PC-9 (cell line): Measurements from ENCODE around the gene NCKIPSD. TPM values are rescaled to one million over a fixed set of nuclear protein-coding genes. Genes with fewer than 3 reads are reported as not detected.

Experiments used
- BruUV-seq: library from RNA; stranded (reverse); fragments of 400-500 nt; replicated peaks from 2 replicates; lab custom pipeline; 2021; lab: Mats Ljungman, UMichigan
- CTCF ChIA-PET: fragments of 300-600 bp; sonication (Branson Sonifier 250); formaldehyde crosslinking; loops from one replicate; lab custom pipeline; 2022; ENCODE audit warnings: antibody characterized with exemption; lab: Charles Lee
- POLR2A ChIA-PET: fragments of 300-600 bp; sonication (Branson Sonifier 250); formaldehyde crosslinking; loops from one replicate; lab custom pipeline; 2022; ENCODE audit warnings: antibody characterized with exemption; ENCODE audit not compliant: unreplicated experiment; lab: Charles Lee
- DNase-seq, 2 experiments: peaks; one replicate each; pipeline versions ENCODE4 v3.0.0 to v3.0.0-alpha.2; 2015 to 2022; ENCODE audit warnings: mixed read lengths in 1 of 2
- H2AFZ ChIP-seq: fragments of 200-600 bp; sonication (generic); 2 replicates; pipeline ENCODE4 v1.8.1; 2017; ENCODE audit warnings: antibody characterized with exemption
- H3F3A ChIP-seq: fragments of 200-600 bp; sonication (generic); 2 replicates; pipeline ENCODE4 v1.8.1; 2017; ENCODE audit warnings: antibody characterized with exemption, mild to moderate bottlenecking, low read depth; ENCODE audit not compliant: insufficient read depth
- H3K27ac ChIP-seq: fragments of 200-600 bp; sonication (generic); 2 replicates; pipeline ENCODE4 v1.6.1; 2016; ENCODE audit warnings: mixed run types
- H3K27me3 ChIP-seq: fragments of 200-600 bp; sonication (generic); 2 replicates; pipeline ENCODE4 v1.6.1; 2016; ENCODE audit warnings: low read depth, mixed run types; ENCODE audit not compliant: insufficient read depth
- H3K36me3 ChIP-seq: fragments of 200-600 bp; sonication (generic); 2 replicates; pipeline ENCODE4 v1.6.1; 2016; ENCODE audit warnings: low read depth, mixed run types
- H3K4me1 ChIP-seq: fragments of 200-600 bp; sonication (generic); replicated peaks from 2 replicates; pipeline ENCODE4 v1.6.1; 2016; ENCODE audit warnings: mixed run types; ENCODE audit not compliant: insufficient read depth
- H3K4me2 ChIP-seq: fragments of 200-600 bp; sonication (generic); 2 replicates; pipeline ENCODE4 v1.6.1; 2017; ENCODE audit warnings: mixed run types
- H3K4me3 ChIP-seq: fragments of 200-600 bp; sonication (generic); 2 replicates; pipeline ENCODE4 v1.6.1; 2016; ENCODE audit warnings: mixed run types
- H3K79me2 ChIP-seq: fragments of 200-600 bp; sonication (generic); 2 replicates; pipeline ENCODE4 v1.6.1; 2017; ENCODE audit warnings: low read depth, mixed run types
- H3K9me2 ChIP-seq: fragments of 200-600 bp; sonication (generic); 2 replicates; pipeline ENCODE4 v1.8.1; 2017; ENCODE audit warnings: mild to moderate bottlenecking; ENCODE audit not compliant: insufficient read depth
- H3K9me3 ChIP-seq: fragments of 200-600 bp; sonication (generic); 2 replicates; pipeline ENCODE4 v1.8.1; 2016; ENCODE audit warnings: low read depth; ENCODE audit not compliant: insufficient read depth
- H4K20me1 ChIP-seq: fragments of 200-600 bp; sonication (generic); 2 replicates; pipeline ENCODE4 v1.8.1; 2017; ENCODE audit not compliant: insufficient read depth
- EZH2 ChIP-seq: fragments of 200-600 bp; sonication (generic); IDR thresholded peaks from 2 replicates; pipeline ENCODE4 v1.8.0; 2017; ENCODE audit warnings: antibody characterized with exemption, low read depth
- intact Hi-C: fragments of 100-400 bp; cut with micrococcal nuclease; formaldehyde crosslinking; loops from one replicate; pipeline ENCODE4 v1.10.0; 2022; ENCODE audit not compliant: unreplicated experiment
- total RNA-seq: library from RNA; stranded (reverse); gene quantifications from 2 replicates; pipeline ENCODE4 v1.2.3, GENCODE V29; 2021
- TF ChIP-seq, protein P1 (sequence below): fragments of 200-600 bp; sonication (generic); conservative IDR thresholded peaks from 2 replicates; pipeline ENCODE4 v1.6.1; 2017; ENCODE audit warnings: mixed run types, antibody characterized with exemption, mild to moderate bottlenecking, moderate library complexity

The NCKIPSD gene
- total RNA-seq, 1 experiment from 2014 or later, result 53.3 TPM

DNA sequence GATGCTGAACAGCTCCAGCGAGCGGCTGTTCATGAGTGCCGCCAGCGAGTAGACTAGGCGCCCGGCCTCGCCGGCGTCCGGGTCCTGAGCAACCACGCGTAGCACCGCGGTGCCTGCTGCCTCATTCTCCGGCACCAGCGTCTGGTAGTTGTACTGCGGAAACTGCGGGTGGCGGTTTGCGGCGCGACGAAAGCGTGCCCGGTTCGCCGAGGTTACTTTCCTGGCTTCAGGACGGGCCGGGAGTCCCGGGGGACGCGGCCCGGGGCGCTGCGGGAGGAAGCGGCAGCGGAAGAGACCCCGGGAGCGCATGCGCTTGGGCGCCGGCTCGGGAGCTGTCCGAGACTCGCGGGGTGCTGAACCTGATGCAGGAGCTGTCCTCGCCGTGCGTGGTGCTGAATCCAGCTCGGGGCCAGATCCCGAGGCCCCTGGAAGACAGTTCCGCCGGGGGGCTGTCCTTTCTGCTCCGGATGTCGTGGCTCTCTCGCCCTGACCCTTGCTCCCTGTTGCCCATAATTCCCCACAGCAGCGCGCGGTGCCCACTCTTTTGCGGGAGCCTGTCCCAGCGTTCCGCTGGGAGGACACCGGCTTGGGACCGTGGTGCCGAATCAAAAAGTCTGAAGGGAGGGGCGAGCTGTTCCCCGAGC lies 24.1 kb downstream of the NCKIPSD start:
- Histone ChIP-seq H3K4me3 (no peak overlapping the region), H4K20me1 (no peaks in the 10 kb centered on the region), H2AFZ (no peak overlapping the region), H3K36me3 (no peaks in the 10 kb centered on the region), H3F3A (peaks cover 10% of the 10 kb centered on the region; the same call in 1 of the 2 replicates), H3K4me1 (0 out of 2 replicates have a peak, but pooled peaks cover 4% of the 10 kb centered on the region), H3K27me3 (no peaks in the 10 kb centered on the region), H3K27ac (no peak overlapping the region), H3K4me2 (no peak overlapping the region), H3K9me3 (no peaks in the 10 kb centered on the region; the same call in 1 of the 2 replicates), H3K9me2 (no peaks in the 10 kb centered on the region), H3K79me2 (no peaks in the 10 kb centered on the region)
- intact Hi-C loops, result loop anchor here (5.0 kb wide), 2 partner anchors 64 to 219 kb away; partner anchors contain the start of genes CCDC51, COL7A1 and TMA7
- DNase-seq, result peak in 1 of 2 experiments; percentile 41
- ChIA-PET CTCF (interaction anchor here (0.6 kb wide), 2 partner anchors 106 to 225 kb away, joined by 3 read pairs; no protein-coding TSS in a partner anchor), POLR2A (interaction anchor here (0.6 kb wide), 1 partner anchor 30 kb away, joined by 4 read pairs; no protein-coding TSS in a partner anchor)
- TF ChIP-seq, protein P1, sequence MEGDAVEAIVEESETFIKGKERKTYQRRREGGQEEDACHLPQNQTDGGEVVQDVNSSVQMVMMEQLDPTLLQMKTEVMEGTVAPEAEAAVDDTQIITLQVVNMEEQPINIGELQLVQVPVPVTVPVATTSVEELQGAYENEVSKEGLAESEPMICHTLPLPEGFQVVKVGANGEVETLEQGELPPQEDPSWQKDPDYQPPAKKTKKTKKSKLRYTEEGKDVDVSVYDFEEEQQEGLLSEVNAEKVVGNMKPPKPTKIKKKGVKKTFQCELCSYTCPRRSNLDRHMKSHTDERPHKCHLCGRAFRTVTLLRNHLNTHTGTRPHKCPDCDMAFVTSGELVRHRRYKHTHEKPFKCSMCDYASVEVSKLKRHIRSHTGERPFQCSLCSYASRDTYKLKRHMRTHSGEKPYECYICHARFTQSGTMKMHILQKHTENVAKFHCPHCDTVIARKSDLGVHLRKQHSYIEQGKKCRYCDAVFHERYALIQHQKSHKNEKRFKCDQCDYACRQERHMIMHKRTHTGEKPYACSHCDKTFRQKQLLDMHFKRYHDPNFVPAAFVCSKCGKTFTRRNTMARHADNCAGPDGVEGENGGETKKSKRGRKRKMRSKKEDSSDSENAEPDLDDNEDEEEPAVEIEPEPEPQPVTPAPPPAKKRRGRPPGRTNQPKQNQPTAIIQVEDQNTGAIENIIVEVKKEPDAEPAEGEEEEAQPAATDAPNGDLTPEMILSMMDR, result no peak
- no TSS peak for BruUV-seq

DNA sequence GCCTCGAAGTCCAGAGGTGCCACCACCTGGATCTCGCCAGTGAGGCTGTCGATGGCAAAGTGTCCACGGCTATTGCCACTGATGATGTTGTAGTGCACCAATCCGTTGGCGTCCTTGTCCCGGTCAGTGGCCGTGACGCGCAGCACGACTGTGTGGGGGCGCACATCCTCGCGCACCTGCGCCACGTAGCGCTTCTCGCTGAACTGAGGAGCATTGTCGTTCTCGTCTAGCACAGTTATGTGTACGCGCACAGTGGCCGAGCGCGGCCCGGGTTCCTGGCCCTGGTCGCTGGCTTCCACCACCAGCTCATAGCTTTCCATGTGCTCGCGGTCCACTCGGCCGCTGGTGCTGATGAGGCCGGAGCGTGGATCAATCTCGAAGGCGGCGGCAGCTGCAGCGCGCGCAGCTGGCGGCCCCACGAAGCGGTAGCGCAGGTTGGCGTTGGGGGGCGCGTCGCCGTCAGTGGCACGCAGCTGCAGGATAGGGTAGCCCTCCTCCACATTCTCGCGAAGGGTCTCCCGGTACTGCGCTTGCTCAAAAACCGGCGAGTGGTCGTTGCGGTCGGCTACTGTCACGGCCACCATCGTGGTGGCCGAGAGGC lies 24.8 kb downstream of the NCKIPSD start:
- TF ChIP-seq, protein P1, result no peak
- no peak for TF ChIP-seq EZH2
- Histone ChIP-seq H3K9me2 (no peaks in the 10 kb centered on the region), H3K9me3 (no peaks in the 10 kb centered on the region; the same call in 1 of the 2 replicates), H3K27ac (no peak overlapping the region), H3K4me3 (no peak overlapping the region), H3K27me3 (no peaks in the 10 kb centered on the region), H3F3A (peaks cover 10% of the 10 kb centered on the region; the same call in 1 of the 2 replicates), H3K4me2 (no peak overlapping the region), H3K36me3 (no peaks in the 10 kb centered on the region), H4K20me1 (no peaks in the 10 kb centered on the region), H3K4me1 (0 out of 2 replicates have a peak, but pooled peaks cover 4% of the 10 kb centered on the region), H2AFZ (no peak overlapping the region), H3K79me2 (no peaks in the 10 kb centered on the region)
- ChIA-PET POLR2A (no interaction called here), CTCF (interaction anchor here (0.6 kb wide), 2 partner anchors 105 to 225 kb away, joined by 3 read pairs; no protein-coding TSS in a partner anchor)
- BruUV-seq, result no TSS peak
- intact Hi-C loops, result loop anchor here (5.0 kb wide), 2 partner anchors 64 to 219 kb away; partner anchors contain the start of genes CCDC51, COL7A1 and TMA7
- DNase-seq, result no peak

DNA sequence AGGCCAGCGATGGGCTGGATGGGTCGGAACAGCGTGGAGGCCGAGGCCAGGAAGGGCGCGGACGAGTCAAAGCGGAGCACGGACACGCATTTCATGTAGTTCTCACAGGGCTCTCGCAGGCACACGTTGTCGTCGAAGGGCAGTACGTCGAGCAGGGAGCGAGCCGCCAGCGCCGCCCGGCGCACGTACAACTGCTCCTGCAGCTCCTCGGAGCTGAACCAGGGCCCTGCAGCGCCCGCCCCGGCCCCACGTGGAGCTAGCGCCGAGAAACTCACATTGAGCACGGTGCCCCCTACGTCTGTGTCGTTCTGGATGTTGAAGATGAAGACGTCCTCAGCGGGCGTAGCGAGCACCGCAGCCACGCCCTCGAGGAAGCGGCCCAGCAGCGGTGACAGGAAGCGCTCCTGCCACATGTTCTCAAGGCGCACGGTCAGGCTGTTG lies 28.9 kb downstream of the NCKIPSD start:
- Histone ChIP-seq H3K9me3 (no peaks in the 10 kb centered on the region; the same call in 1 of the 2 replicates), H3K4me1 (no peaks in the 10 kb centered on the region), H3K27me3 (no peaks in the 10 kb centered on the region), H3K79me2 (no peaks in the 10 kb centered on the region), H3F3A (no peaks in the 10 kb centered on the region), H3K4me3 (no peak overlapping the region), H4K20me1 (no peaks in the 10 kb centered on the region), H2AFZ (no peak overlapping the region), H3K4me2 (no peak overlapping the region), H3K36me3 (no peaks in the 10 kb centered on the region), H3K27ac (no peak overlapping the region), H3K9me2 (no peaks in the 10 kb centered on the region)
- CTCF ChIA-PET, result no interaction called here
- intact Hi-C loops, result no loop called here
- no TSS peak for BruUV-seq
- DNase-seq, result no peak
- TF ChIP-seq, protein P1, result no peak
- no peak for TF ChIP-seq EZH2
- POLR2A ChIA-PET, result no interaction called here
